ENCODE results near the gene LRRC9. TPM values are rescaled to one million over a fixed set of nuclear protein-coding genes. Genes with fewer than 3 reads are reported as not detected.

Gene LRRC9
- total RNA-seq, 4 donors from 2014 or later, result not detected

DNA sequence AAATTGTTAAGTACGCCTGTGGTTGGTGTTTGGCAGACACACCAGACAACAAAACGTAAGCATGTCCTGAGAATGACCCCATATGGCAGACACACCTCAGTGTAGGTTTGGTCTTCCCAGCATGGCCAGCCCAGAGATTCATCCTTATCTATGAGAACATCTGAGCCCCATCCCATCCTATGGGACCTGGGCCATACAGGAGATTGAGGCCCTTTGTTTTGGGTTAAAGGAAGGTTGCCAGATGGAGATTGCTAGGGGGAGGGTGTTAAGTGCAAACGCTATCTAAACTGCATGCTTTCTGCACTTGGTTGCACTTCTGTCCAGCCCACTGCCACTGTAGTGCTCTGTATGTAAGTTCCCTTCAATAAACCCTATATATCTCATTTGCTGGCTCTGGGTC lies 167.7 kb downstream of the LRRC9 start:
- no peak for DNase-seq (ENCODE audit: extremely low spot score)
- H3K9me3 ChIP-seq, result no peaks in the 10 kb centered on the region
- no peak overlapping the region for H3K4me3 ChIP-seq
- H3K27me3 ChIP-seq, result no peaks in the 10 kb centered on the region
- TF ChIP-seq POLR2AphosphoS5 (IDR thresholded peaks at IDR 0.05) (no peak), POLR2A (IDR thresholded peaks at IDR 0.05; ENCODE audit: low read depth) (no peak), EP300 (IDR thresholded peaks at IDR 0.05) (no peak)
- TF ChIP-seq, protein P1, sequence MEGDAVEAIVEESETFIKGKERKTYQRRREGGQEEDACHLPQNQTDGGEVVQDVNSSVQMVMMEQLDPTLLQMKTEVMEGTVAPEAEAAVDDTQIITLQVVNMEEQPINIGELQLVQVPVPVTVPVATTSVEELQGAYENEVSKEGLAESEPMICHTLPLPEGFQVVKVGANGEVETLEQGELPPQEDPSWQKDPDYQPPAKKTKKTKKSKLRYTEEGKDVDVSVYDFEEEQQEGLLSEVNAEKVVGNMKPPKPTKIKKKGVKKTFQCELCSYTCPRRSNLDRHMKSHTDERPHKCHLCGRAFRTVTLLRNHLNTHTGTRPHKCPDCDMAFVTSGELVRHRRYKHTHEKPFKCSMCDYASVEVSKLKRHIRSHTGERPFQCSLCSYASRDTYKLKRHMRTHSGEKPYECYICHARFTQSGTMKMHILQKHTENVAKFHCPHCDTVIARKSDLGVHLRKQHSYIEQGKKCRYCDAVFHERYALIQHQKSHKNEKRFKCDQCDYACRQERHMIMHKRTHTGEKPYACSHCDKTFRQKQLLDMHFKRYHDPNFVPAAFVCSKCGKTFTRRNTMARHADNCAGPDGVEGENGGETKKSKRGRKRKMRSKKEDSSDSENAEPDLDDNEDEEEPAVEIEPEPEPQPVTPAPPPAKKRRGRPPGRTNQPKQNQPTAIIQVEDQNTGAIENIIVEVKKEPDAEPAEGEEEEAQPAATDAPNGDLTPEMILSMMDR (IDR thresholded peaks at IDR 0.05), result no peak
- intact Hi-C loops (cut with DNase I), result no loop called here
- H3K27ac ChIP-seq (replicated peaks in 1 of 4), result no peak overlapping the region
- 98% methylated on average over 3 of the region's 3 CpGs for WGBS
- peaks cover 0 to 8% (median 7%) of the 10 kb centered on the region in 4 donors for H3K4me1 ChIP-seq
- no peaks in the 10 kb centered on the region for H3K36me3 ChIP-seq

DNA sequence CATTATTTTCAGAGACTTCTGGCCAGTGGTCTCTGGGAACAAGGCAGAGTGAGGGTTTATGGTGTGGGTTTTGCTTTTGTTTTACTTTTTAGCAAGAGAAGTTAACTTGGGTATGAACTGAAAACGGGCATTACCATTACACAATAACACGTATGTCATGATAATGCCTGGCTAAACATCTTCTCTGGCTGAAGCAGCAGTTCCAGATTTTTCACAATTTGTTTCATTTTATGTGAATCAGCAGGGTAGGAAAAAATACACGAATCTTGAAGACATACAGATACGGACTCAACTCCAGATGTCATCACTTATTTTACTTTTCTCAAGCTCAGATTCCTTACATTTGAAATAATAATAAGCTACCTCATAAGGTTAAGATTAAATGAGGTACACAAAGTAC lies 169.3 kb downstream of the LRRC9 start:
- H3K9me3 ChIP-seq, result no peaks in the 10 kb centered on the region
- H3K36me3 ChIP-seq, result no peaks in the 10 kb centered on the region
- intact Hi-C loops (cut with DNase I), result no loop called here
- no peaks in the 10 kb centered on the region for H3K27me3 ChIP-seq
- no peak for TF ChIP-seq POLR2A (IDR thresholded peaks at IDR 0.05; ENCODE audit: low read depth)
- TF ChIP-seq POLR2AphosphoS5 (IDR thresholded peaks at IDR 0.05), result no peak
- TF ChIP-seq EP300 (IDR thresholded peaks at IDR 0.05), result no peak
- TF ChIP-seq, protein P1 (IDR thresholded peaks at IDR 0.05), result no peak
- H3K4me3 ChIP-seq, result no peak overlapping the region
- DNase-seq (ENCODE audit: extremely low spot score), result no peak
- 59% methylated on average over 4 of the region's 4 CpGs for WGBS
- no peak overlapping the region for H3K27ac ChIP-seq (replicated peaks in 1 of 4)
- peaks cover 8 to 23% (median 21%) of the 10 kb centered on the region in 4 donors for H3K4me1 ChIP-seq

DNA sequence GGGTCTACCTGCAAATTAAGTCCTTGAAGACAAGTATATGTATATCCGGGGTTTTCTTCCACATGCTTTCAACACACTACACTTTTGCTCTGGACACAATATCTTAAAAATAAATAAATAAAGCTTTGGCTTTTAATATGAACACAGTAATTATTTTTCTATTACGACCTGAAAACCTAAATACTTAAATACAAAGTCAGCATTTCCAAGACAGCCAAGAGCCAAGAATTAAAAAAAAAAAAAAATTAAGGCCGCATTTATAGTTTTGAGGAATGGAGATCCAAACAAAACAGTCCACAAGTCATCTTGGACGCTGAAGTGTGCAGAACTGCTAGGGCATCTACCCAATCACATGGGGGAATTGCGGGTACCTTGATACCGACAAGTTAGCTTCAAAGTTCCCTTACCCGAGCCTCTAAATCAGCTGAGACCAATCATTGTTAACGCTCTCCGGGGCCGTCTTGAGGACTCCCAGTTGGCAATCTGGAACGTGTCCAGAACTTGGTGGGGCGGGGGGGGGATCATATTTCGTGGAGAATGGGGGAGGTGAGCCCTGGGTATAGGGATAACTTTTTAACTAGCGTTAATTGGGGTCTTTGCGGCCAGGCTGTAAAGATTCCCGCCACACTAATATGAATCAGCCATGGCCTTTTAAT lies 171.0 kb downstream of the LRRC9 start:
- intact Hi-C loops (cut with DNase I), result loop anchor here (2.0 to 5.0 kb wide), 2 partner anchors 74 to 156 kb away; partner anchors contain the start of genes DHRS7 and PPM1A
- H3K4me3 ChIP-seq, result peak overlapping the region; percentile 72 to 84 (median 77)
- no peaks in the 10 kb centered on the region for H3K27me3 ChIP-seq
- 10% methylated on average over 16 of the region's 16 CpGs for WGBS
- DNase-seq (ENCODE audit: extremely low spot score), result no peak
- no peaks in the 10 kb centered on the region for H3K36me3 ChIP-seq
- H3K4me1 ChIP-seq, result peaks cover 23 to 41% (median 39%) of the 10 kb centered on the region in 4 donors
- peak overlapping the region; percentile 94 to 98 (median 96) for H3K27ac ChIP-seq (replicated peaks in 1 of 4)
- H3K9me3 ChIP-seq, result no peaks in the 10 kb centered on the region
- TF ChIP-seq EP300 (IDR thresholded peaks at IDR 0.05) (no peak), POLR2A (IDR thresholded peaks at IDR 0.05; ENCODE audit: low read depth) (no peak), POLR2AphosphoS5 (IDR thresholded peaks at IDR 0.05) (no peak)
- TF ChIP-seq, protein P1 (IDR thresholded peaks at IDR 0.05), result no peak

DNA sequence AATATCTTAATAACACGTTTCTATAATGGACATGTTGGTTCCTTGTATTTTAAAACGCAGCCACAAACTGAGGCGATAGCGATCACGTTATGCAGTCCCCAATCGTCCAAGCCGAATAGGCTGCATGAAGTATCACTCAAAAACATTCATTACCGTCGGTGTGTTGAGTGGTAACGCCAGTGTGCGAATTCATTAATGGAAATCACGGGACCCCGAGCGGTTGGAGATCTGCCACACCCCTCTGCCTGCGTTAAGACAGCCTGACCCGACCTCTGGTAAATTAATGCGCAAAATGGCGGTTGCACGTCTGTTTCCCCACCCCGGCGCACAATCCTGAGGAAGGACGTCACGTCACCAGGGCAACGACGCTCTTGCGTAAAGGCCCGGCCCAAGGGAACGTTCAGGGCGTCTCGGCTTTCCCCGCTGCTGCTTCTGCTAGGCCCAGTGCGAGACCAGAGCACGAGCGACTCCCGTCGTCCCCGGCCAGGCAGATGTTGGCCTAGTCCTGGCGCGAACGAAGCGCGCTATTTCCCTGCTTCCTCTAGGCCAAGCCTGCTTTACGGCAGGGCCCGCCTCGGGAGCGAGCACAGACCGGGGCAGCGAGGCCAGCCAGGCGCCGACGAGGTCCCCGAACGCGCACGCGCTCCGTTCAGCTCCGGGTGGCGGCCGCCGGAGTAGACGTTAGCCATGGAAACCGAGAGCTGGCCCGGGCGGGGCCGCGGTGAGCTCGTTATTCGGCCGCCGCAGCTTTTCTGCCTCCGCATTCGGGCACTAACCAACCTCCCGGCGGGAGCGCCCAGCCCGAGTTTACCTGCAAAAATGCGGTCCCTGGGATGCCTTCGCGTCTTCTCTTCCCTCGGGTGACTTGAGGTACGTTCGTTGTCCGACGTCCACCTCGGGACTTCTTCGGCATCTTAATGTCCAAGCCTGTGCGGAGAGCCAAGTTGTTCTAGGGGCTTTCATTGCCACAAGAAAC lies 171.9 kb downstream of the LRRC9 start, which contains the start of gene PCNX4:
PCNX4 (plus strand) TSS at position 374 of the 976 bp plus-strand sequence. CDS start 15,716 bp downstream, outside the sequence.
- Histone ChIP-seq H3K9me3 (no peaks in the 10 kb centered on the region), H3K36me3 (no peaks in the 10 kb centered on the region), H3K27ac (replicated peaks in 1 of 4) (peak within 1 kb of the TSS; percentile 94 to 98 (median 96)), H3K4me3 (peak within 1 kb of the TSS; percentile 72 to 84 (median 77)), H3K4me1 (peaks cover 32 to 47% (median 44%) of the 10 kb centered on the region in 4 donors), H3K27me3 (no peaks in the 10 kb centered on the region)
- intact Hi-C loops (cut with DNase I), result loop anchor here (2.0 to 5.0 kb wide), 2 partner anchors 73 to 155 kb away; partner anchors contain the start of genes DHRS7 and PPM1A
- under 1% methylated on average over 18 of the region's 88 CpGs for WGBS
- TF ChIP-seq EP300 (IDR thresholded peaks at IDR 0.05), result peak; percentile 75
- peak; percentile 96 to 97 for TF ChIP-seq POLR2AphosphoS5 (IDR thresholded peaks at IDR 0.05)
- TF ChIP-seq, protein P1 (IDR thresholded peaks at IDR 0.05), result no peak
- peak; percentile 68 for TF ChIP-seq POLR2A (IDR thresholded peaks at IDR 0.05; ENCODE audit: low read depth)
- DNase-seq (ENCODE audit: extremely low spot score), result peak; percentile 99

Data from esophagus muscularis mucosa (tissue), 4 donors.